ENCODE data around the gene GPBP1.
"Not testable (repeated sequence)": the region's sequence is repeated elsewhere in the genome, so short reads cannot be mapped to it uniquely, and the experiment has no call there.

The GPBP1 gene

GRCh38 chr5:57211039-57211438 lies 37.2 kb downstream of the GPBP1 start:
- no peak for DNase-seq

DNA sequence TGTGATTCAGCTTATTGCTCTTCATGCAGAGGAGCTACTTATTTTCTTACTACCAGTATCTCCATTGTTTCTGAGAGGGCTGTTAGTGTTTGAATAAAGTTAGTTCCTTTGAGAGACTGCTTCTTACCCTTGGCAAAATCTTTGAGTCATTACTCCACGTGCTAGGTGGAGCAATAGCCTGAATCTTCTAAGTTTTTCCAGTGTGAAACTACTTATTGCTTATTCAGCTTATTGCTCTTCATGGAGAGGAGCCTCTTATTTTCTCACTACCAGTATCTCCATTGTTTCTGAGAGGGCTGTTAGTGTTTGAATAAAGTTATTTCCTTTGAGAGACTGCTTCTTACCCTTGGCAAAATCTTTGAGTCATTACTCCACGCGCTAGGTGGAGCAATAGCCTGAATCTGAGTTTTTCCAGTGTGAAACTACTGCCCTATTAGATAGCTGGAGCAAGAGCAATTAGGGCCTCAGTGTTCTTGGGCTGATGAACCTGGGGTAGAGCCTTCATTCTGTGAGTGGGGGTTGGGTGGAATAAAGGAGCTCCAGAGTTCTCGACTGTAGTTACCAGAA lies 41.9 kb downstream of the GPBP1 start:
- no peak for DNase-seq

GRCh38 chr5:57216714-57217113 lies 42.9 kb downstream of the GPBP1 start:
- peak; percentile 6 to 73 for DNase-seq

DNA sequence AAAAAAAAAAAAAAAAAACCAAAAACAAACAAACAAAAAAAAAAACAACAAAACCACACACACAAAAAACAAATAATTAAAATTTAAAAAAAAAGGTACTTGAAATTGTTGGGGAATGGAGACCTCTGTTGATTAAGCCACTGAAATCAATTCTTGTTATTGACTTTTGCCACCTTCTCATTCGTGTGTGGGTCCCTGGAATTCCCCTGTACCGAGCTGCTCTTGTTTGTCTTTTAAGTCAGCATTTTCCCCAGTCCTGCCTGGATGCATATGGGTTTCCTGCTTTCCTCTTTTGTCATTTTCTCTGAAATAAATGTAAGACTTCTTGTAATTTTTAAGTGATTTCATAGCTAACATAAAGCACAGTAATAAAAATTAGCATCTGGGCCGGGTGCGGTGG lies 45.5 kb downstream of the GPBP1 start:
- DNase-seq = no peak

DNA sequence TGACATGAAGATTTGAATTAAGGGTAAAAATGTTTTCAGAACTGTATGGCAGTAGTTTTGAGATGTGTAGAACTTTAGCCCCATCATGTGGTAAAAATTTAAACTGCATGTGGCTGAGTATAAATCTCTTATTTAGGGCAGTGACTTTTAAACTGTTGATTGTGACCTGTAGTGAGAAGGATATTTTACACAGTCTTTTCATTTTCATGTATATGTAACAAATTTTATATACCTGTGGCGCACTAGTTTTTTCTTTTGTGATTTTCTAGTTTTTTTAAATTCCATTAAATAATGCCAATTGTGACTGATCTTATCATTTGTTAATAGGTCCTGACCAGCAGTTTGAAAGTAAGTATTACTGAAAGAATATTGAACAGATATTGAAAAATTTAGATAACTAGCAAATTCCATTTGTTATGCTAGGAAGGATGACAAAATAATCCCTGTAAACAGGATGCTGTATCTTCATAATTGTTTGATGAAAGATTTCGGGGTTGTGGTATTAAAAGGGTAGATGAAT lies 47.2 kb downstream of the GPBP1 start:
- DNase-seq = peak; percentile 22 to 76

DNA sequence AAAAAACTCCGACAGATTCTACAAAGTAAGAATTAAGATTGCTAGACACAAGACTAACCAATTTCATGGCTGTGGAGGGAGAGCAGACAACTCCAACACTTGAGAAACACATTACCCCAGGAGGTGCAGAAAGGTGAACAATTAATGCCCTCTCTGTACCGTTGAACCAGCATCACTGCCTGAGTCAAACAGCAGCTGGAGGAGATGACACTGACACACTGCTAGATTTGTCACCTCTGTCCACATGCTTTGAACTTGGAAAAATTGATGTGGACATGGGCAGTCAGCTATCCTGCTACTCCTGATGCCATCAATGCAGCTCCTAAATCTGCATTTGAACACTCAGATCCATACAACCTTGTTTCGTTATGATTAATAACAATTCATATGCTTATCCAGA lies 51.7 kb downstream of the GPBP1 start:
- no peak for DNase-seq

DNA sequence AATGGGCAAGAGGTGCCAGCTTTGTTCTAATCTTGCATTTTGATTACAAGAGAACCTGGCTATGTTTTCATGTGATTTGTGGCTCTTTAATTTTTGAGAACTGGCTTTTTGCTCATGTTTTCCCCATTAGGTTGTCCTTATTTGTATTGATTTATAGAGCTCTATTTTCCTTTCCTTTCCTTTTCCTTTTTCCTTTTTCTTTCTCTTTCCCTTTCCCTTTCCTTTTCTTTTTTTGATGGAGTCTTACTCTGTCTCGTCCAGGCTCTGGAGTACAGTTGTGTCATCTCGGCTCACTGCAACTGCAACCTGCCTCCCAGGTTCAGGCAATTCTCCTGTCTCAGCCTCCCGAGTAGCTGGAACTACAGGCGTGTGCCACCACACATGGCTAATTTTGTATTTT lies 55.5 kb downstream of the GPBP1 start:
- DNase-seq = no peak

DNA sequence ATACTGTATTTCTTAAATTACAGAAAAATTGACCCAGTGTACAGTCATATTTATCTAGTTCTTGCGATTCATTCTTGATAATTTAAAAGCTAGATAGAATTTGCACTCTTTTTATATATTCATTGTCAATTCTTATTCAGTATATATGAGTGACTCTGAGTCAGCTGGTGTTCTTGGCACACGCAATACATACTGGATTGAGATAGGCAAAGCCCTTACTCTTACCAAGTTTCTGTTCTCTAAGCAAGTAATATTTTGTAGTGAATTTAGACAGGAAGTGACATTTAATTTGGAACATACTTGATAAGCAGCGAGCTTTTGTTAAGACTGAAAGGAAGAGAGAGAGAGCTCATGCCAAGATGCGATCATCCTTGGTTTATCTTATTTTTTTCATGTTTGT lies 57.7 kb downstream of the GPBP1 start:
- no peak for DNase-seq

DNA sequence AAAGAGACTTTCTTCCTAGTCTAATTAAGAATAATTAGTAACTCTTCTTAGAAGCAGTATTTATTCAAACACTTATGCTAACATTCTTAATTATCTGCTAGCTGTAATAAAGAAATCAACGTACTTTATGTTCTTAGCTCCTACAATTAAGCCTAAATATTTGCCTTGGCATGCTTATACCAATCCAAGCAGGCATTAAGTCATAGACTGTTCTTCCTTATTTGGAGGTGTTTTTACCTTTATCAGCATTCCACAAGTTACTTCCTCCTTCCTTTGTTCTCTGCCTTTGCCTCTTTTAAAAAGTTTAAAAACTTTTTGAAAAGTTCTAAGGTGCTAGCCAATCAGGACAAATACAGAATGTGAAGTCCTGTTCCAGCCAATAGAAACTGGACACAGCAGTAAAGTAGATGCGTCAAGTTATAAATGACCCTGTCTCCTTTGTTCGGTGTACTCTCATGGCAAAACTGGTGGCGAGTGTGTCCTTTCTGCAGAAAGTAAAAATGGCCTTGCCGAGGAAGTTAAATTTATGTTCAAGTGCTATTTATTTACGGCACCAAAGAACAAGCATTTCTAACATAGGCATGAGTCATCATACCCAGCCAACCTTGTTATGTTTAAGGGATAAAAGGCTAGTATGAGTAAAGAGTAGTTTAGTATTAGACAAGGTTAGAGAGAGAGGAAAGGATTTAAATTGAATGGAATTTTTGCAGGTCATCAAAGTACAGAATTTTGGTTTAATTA lies 58.6 kb downstream of the GPBP1 start:
- no peak for DNase-seq

DNA sequence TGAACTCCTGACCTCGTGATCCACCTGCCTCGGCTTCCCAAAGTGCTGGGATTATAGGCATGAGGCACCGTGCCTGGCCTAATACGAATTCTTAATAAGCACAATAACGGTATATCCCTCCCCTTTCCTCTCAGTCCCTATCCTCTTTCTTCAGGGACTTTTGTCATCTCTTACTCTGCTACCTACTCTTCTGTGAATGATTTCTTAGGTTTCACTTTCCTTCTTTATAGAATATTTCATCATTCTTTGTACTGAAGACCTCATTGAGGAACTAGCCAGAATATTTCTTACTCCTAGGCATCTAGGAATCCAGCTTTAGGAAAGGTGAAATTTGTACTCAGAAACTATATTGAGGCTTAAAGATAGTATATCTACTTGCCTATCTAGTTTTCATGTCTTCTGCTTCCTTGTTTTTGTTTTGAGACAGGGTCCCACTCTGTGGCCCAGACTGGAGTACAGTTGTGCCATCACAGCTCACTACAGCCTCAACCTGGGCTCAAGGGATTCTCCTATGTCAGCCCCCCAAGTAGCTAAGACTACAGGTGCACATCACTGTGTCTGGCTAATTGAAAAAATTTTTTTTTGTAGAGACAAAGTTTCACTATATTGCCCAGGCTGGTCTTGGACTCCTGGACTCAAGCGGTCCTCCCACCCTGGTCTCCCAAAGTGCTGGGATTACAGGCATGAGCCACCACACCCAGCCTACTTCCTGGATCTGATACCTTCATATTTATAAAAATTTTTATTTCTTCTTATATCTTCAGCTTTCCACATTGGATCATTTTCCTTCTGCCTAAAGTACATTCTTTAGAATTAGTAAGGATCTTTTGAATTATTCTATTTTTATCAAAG lies 69.7 kb downstream of the GPBP1 start:
- DNase-seq = no peak

GRCh38 chr5:57244331-57244730 lies 70.5 kb downstream of the GPBP1 start:
- DNase-seq = no peak

GRCh38 chr5:57246426-57246825 lies 72.6 kb downstream of the GPBP1 start:
- no peak for DNase-seq

DNA sequence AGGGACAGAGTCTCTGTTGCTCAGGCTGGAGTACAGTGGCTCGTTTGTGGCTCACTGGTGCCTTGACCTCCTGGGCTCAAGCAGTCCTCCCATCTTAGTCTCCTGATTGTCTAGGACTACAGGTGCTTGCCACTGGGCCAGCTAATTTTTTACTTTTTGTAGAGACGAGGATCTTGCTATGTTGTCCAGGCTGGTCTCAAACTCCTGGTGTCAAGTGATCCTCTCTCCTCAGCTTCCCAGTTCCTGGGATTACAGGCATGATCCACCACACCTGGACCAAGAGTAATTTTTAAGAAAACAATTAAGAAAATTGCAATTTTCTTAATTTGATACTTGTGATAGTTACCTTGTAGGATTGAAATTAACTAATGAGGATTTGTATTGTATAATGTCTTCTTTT lies 73.9 kb downstream of the GPBP1 start:
- no peak for DNase-seq

DNA sequence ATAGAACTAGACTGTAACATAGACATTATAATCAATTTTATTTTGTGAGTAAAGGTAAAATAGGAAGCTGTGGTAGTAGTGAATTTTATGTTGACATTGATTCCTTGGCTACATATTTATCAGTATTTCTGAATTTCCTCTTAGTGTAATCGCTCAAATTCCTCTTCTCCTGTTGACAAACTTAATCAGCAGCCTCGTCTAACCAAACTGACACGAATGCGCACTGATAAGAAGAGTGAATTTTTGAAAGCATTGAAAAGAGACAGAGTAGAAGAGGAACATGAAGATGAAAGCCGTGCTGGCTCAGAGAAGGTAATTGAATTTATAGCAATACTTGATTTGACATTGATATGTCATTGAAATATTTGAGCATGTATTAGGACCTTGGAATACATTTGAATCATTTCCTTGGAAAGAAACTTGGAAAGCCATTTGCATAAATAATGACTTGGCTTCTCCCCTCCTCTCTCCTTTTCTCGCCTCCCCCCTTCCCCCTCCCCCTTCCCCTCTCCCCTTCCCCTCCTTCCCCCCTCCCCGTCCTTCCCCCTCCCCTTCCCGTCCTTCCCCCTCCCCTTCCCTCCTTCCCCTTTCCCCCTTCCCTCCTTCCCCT lies 75.5 kb downstream of the GPBP1 start:
- DNase-seq = no peak

DNA sequence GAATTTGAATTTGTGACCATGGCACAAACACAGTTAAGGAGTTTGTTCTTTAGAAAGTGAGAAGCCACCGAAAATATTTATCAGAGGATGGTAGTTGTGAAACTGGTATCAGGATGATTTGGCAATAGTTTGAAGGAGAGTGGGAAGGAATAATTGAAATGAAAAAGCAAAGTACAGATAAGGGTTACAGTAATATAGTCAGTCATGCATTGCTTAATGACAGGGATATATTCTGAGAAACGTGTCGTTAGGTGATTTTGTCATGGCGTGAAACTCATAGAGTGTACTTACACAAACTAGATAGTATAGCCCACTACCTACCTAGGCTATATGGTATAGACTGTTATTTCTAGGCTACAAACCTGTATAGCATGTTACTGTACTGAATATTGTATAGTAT lies 84.2 kb downstream of the GPBP1 start:
- no peak for DNase-seq

GRCh38 chr5:57258943-57259342 lies 85.1 kb downstream of the GPBP1 start:
- DNase-seq = no peak

GRCh38 chr5:57259704-57260103 lies 85.8 kb downstream of the GPBP1 start:
- no peak for DNase-seq

DNA sequence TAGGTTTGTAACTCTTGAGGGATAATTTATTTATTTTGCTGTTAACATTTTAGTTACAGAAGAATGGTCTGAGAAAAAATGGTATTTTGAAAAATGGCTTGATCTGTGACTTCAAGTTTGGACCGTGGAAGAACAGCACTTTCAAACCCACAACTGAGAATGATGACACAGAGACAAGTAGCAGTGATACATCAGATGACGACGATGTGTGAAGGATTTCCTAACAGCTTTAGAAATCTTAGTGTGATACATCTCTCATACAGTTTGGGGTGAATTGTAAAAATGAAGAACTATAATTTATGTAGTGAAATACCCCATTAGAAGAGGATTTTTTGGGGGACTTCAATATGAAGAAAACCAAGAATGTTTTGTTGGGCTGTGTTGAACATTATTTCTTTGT lies 88.7 kb downstream of the GPBP1 start:
- DNase-seq = no peak

DNA sequence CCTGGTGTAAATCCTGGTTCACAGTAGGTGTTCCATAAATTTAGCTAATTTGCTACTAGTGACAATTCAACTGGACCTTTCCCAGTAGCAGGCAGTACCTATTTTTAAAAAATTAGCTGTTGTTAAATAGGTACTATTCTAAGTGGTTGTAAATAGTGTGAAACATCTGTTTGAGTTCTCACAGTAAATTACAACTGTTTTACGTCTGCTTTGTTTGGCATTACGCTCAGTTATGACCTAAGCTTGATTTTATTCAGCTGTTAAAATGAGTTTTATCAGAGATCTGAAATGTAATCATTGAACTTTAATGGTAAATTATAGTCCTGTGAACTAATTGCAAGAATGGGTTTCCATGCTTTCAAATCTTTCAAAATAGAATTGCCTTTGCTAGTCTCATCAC lies 93.9 kb downstream of the GPBP1 start:
- no peak for DNase-seq

DNA sequence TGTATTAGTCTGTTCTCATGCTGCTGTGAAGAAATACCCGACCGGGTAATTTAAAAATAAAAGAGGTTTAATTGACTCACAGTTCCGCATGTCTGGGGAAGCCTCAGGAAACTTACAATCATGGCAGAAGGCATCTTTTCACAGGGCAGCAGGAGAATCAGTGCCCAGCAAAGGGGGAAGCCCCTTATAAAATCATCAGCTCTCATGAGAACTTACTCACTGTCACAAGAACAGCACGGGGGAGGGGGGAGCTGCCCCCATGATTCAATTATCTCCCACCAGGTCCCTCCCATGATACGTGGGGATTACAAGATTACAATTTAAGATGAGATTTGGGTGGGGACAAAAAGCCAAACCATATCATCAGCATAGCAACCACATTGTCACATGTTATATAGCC lies 102.5 kb downstream of the GPBP1 start:
- no peak for DNase-seq

DNA sequence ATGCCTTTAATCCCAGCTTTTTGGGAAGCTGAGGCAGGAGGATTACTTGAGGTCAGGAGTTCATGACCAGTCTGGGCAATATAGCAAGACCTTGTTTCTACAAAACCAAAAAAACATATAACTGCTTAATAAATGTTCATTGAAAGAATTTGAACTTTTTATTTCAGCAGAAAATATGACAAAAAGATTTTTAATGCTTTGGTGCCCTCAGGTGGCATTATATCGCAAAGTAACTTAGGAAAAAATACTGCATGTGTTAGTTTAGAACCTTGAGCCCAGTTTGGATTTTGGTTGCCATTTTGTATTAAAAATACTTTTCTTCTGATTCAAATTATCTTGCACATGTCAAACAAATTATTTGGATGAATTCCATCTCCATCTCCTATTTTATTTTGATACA lies 103.2 kb downstream of the GPBP1 start:
- DNase-seq = peak in 1 of 2 experiments; percentile 49

- no peak for DNase-seq
These were observed 107.0 kb downstream of the GPBP1 start for GRCh38 chr5:57280853-57281252.

GRCh38 chr5:57285084-57285483 lies 111.2 kb downstream of the GPBP1 start:
- not testable (repeated sequence) for DNase-seq

Measured in SW 1271 (cell line).